Muscle of back (tissue), 11 donors: ENCODE results near the gene USP13. TPM values are rescaled to one million over a fixed set of nuclear protein-coding genes. Genes with fewer than 3 reads are reported as not detected.

ENCODE experiments used
- DNase-seq, 3 donors: peaks; one replicate each; pipeline versions ENCODE4 v3.0.0 to v3.0.0-alpha.2; 2013
- polyA plus RNA-seq, 10 donors: library from polyadenylated mRNA; unstranded; fragments of 120-200 nt; gene quantifications; one replicate each; pipeline ENCODE4 v1.2.1, GENCODE V29; 2013; ENCODE audit not compliant: insufficient read length in 10 of 10

The USP13 gene
- polyA plus RNA-seq, 10 donors: 28.3 to 56.1 (median 43.1) TPM

DNA sequence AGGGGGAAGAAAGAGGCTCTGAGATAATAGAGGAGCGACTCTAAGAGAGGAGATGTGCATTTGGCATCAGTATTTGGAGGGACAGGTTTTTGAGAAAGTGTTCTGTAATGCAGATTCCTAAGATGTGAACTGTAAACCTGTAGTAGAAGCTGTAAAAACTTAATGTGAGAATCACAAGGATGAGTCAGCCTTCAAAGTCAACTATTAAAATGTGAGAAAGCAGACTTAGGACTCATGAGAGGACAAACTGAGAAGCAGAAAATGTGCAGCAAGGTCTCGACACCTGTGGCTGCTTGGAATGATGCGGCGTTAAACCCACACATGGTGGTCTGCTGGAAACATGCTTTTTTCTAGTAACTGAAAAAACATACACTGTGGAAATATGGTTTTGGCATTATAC is 36.0 kb downstream of the USP13 start:
- no peak for DNase-seq

- DNase-seq: no peak
Observed at GRCh38 chr3:179694731-179695130, 41.9 kb downstream of the USP13 start.

- no peak for DNase-seq
Observed at GRCh38 chr3:179695672-179696313, 43.0 kb downstream of the USP13 start.

GRCh38 chr3:179697736-179698332 is 45.0 kb downstream of the USP13 start:
- DNase-seq: no peak

GRCh38 chr3:179700716-179701115 is 47.9 kb downstream of the USP13 start:
- no peak for DNase-seq

DNA sequence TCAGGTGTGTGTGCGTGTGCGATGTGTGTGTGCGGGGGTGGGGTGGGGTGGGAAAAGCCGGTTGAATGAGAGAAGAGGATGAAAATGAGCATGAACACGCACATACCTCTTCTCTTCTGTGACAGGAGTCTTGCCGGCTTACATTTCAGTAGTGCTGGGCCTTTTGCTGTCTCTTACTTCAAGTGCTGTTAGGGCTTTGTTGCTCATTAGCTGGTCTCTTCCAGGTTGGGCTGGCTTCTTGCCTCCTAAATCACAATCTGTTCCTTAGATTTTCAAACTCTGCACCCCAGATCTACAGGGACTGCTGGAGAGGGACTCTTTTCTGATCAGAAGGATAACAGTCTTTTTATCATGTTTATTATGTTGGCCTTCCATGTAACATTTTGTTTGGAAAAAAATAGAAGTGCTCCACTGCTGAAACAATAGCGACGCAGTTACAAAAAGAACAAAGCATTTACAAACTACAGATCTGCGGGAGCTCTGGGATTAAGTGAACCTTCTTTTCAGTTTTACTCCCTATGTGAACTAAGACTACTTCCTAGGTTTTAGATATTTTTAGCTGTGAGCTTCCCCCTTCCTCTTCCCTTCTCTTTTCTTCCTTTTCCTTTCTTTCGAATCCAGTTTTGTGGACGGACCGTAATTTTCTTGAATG is 48.5 kb downstream of the USP13 start:
- DNase-seq: no peak

DNA sequence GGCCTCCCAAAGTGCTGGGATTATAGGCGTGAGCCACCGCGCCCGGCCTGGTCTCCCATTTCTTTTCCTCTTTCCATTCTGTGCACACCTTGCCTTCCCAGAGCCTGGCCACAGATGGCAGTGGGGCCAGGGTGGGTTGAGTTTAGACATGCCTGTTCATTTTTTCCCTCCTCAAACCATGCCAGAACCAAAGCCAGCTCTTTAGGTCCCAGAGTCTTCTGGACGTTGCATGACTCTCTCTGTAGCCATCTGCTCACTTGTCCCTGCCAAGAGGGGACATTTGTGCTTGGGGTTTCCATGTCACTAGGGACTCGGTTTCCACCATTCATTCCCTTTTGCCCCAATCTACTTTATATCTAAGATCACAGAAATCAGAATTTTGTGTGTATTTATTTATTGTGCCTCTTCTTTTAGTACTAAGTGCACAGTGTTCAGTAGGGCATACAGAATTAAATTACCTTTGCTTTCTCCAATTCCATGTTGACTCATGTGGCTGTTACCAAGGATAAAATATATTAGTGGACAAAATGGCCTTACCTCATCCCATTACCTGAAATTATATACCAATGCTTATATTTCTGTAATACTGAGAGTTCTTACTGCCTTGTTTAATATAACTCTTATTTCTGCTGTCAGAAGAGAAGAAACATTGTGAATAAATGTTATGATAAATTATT is 49.6 kb downstream of the USP13 start:
- DNase-seq: no peak

DNA sequence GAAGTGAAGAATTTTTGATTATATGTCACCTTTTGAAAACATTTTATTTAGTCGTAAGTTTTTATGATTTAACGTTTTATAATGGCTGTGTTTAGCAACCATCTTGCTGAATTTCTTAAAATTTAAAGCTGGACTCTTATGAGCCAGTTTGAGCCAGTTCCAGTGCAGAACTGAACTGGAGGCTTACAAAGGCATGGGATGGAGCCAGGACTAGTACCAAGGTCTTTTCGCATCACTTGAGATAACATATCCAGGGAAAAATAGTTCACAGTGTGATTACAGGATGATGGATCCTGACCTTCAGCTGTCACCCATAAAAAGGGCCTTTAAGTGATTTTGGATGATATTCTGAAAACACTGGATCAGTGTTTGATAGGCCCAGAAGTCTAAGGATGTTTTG is 51.0 kb downstream of the USP13 start:
- DNase-seq: no peak

DNA sequence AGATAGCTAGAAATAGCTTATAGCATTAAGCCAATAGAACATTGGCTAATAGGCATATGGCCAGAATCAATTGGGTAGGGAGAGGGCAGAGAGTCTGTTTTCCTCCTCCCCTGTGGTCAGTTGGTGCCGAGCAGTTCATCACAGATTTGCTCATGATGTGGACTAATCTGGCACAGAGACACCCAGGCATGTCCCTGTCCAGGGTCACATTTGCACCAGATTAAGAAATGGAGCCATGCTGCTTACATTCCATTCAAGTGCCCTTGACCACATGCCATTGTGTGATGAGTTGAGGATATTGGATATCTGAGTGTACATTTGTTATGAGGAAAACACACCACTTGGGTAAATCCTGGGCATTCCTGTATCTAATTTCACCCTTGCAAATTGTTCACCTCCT is 53.4 kb downstream of the USP13 start:
- DNase-seq: no peak

DNA sequence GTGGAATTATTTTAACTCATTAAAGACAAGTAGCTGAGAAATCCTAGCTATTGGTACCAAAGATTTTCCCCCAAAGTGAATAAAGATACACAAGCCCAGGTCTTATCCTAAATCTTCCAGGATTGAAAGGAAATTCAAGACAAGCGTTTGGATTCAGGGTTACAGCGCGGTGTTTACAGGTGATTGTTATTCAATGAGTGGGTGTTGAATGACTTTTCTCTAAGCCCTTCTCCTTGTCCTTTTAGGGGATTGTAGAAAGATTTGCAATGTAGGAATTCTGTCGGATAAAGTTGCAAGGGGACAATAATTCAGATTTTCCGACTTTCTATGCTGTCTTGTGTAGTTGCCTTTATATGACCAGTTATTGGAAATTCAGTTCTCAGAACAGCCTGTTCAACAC is 57.2 kb downstream of the USP13 start:
- DNase-seq: no peak

DNA sequence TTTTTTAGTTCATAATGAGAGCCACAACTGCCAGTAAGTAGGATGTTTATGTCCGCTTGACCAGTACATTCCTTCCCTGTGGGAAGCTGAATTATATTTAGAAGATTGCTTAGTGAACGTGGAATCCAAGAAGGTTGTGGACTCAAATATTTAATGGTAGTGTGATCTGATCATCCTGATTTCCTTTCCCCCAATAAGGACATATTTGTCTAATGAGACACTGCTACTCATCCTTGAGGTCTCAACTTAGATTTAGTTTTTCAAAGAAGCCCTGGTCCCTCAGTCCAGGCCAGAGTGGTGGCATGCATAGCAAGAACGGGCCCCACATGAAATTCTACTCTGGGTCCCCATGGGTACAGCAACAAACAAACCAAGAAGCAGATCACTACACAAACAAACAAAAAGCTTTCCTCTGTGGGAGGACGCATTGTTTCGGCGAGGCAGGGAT is 60.8 kb downstream of the USP13 start:
- peak; percentile 11 to 55 (median 14) for DNase-seq

- no peak for DNase-seq
Observed at GRCh38 chr3:179715582-179715981, 62.7 kb downstream of the USP13 start.

- DNase-seq: no peak
Observed at GRCh38 chr3:179716226-179716625, 63.4 kb downstream of the USP13 start.

GRCh38 chr3:179716811-179717210 is 64.0 kb downstream of the USP13 start:
- peak in 1 of 3 donors; percentile 73 for DNase-seq

GRCh38 chr3:179717219-179717618 is 64.4 kb downstream of the USP13 start:
- no peak for DNase-seq

GRCh38 chr3:179719048-179719734 is 66.4 kb downstream of the USP13 start:
- no peak for DNase-seq

GRCh38 chr3:179720196-179720595 is 67.4 kb downstream of the USP13 start:
- DNase-seq: no peak

DNA sequence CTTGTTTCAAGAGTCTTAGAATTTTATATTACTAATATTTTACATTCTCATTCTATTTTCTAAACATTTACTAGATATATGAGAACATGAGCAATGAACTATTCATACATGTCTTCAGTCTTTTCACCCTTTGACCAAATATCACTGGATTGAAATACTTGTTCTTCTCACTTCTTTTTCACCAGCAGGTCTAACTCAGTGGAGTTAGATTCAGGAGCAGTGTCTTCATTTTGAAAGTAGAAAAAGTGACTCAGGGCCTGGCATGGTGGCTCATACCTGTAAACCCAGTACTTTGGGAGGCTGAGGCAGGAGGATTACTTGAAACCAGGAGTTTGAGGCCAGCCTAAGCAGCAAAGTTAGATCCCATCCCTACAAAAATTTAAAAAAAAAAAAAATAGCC is 70.8 kb downstream of the USP13 start:
- no peak for DNase-seq

GRCh38 chr3:179726075-179726699 is 73.3 kb downstream of the USP13 start:
- no peak for DNase-seq

DNA sequence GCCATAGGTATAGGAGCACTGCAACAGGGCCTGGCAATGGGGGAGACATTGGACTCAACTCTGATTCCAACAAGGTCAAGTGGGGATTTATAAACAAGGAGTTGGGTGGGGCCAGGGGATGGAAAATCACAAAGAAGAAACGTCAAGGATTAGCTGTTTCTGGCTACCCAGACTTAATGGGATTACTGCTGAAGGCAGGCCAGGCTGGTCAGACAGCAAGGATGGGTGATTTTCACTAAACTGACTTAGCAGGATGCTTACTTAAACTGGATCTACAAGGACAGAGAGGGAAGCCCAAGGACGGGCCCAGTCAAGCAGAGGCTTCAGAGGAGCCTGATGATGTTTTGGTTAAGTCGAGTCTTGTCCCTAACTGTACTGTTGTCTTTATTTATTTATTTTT is 76.2 kb downstream of the USP13 start:
- DNase-seq: no peak

DNA sequence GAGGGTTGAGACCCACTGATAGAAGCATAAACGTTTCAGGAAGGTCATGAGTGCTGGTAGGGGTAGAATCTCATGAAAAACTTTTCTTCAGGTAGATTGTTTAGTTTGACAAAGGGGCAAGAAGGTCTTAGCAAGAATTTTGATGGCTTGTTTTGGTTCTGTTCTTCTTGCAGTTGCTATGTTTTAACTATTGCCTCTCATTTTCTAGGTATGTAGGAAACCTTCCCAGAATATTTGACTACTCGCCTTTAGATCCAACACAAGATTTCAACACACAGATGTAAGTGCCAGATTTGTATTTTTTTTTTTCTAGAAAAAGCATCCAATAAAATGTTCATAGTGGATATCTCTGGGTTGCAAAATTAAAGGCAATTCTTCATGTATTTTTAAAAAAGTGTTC is 77.1 kb downstream of the USP13 start:
- no peak for DNase-seq

- no peak for DNase-seq
Observed at GRCh38 chr3:179730506-179730905, 77.7 kb downstream of the USP13 start.
